ENCODE measurements around the gene MIER2.

The MIER2 gene

DNA sequence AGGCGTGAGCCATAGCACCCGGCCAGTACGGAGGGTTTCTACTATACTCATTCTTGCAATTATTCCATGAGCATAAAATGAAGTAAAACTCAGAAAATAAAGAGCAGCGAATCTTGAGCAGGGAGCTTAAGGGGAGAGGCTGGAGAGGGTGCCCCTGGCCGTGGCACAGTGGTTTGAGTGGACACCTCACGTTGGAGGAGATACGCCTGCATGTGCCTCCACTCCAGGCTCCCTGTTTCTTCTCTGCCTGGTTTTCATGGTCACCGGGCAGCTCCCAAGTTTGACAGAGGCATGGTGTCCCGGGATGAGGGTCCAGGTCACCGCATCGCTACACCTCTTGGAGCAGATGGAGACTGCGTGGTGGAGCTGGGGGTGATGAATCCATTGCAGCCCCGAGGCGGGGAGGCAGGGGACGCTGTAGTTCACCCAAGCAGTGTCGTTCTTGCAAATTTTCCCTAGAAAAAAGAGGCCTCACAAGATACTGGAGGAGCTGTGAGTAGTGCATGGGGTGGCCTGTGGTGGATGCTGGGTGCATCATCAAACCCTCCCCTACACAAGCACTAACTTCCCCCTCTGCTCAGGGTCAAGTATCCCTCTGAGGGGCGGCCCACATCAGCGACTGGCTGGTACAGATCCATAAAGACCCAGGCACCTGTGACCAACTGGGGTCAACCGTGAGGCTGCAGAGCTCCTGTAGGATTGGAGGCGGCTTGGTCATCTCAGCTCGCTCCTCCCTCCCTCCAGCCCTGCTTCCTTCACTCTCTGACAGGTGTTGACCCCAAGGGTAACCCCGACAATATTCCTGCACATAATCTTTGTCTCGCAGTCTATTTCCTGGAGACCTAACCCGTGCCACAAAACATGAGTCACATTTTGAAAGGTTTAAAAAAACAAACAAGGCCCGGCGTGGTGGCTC lies 3.6 kb upstream of the MIER2 start:
- TF ChIP-seq ISL1 (CRISPR knock-in tag; IDR thresholded peaks at IDR 0.05) (no peak), OSR1 (CRISPR knock-in tag; IDR thresholded peaks at IDR 0.05) (no peak), ZC3H10 (CRISPR knock-in tag; IDR thresholded peaks at IDR 0.05) (no peak), PATZ1 (CRISPR knock-in tag; IDR thresholded peaks at IDR 0.05; ENCODE audit: borderline replicate concordance) (no peak), ESRRG (CRISPR knock-in tag; IDR thresholded peaks at IDR 0.05) (no peak), RARB (CRISPR knock-in tag; IDR thresholded peaks at IDR 0.05) (no peak)
- TF ChIP-seq, protein P1, sequence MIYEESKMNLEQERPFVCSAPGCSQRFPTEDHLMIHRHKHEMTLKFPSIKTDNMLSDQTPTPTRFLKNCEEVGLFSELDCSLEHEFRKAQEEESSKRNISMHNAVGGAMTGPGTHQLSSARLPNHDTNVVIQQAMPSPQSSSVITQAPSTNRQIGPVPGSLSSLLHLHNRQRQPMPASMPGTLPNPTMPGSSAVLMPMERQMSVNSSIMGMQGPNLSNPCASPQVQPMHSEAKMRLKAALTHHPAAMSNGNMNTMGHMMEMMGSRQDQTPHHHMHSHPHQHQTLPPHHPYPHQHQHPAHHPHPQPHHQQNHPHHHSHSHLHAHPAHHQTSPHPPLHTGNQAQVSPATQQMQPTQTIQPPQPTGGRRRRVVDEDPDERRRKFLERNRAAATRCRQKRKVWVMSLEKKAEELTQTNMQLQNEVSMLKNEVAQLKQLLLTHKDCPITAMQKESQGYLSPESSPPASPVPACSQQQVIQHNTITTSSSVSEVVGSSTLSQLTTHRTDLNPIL (CRISPR knock-in tag; IDR thresholded peaks at IDR 0.05; ENCODE audit: low read depth): no peak

DNA sequence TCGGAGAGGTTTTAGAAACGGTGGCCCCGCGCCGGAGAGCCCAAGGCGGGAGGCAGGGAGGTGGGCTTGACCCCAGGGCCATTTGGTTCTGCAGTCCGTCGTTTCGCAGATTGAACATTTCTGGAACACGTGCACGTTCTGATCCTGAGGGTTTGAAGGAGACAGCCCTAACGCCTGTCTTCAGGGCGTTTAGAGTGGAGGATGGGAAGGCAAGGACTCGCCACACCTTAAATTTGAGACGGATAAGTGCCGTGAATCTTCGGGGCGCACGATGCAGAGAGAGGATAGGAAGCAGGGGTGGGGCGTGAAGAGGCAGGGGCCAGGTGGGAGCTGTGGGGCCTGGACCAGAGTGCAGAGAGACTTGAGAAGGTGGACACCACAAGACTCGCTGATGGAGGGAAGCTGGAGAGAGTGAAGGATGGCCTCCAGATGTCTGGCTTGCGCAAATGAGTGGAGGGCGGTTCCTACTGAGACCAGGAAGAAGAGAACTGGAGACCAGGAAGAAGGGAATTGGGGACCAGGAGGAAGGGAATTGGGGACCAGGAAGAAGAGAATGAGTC lies 804 bp upstream of the MIER2 start:
- TF ChIP-seq CSDC2 (CRISPR knock-in tag; IDR thresholded peaks at IDR 0.05) (no peak), ZC3H10 (CRISPR knock-in tag; IDR thresholded peaks at IDR 0.05) (no peak), ZNF565 (CRISPR knock-in tag; conservative IDR thresholded peaks at IDR 0.05; ENCODE audit: low read depth) (no peak), TSHZ2 (CRISPR knock-in tag; IDR thresholded peaks at IDR 0.05) (no peak), GLIS3 (CRISPR knock-in tag; IDR thresholded peaks at IDR 0.05) (no peak), ESRRG (CRISPR knock-in tag; IDR thresholded peaks at IDR 0.05) (no peak), TOX (CRISPR knock-in tag; IDR thresholded peaks at IDR 0.05; ENCODE audit: borderline replicate concordance) (no peak), ISL1 (CRISPR knock-in tag; IDR thresholded peaks at IDR 0.05) (no peak), ZFP3 (CRISPR knock-in tag; IDR thresholded peaks at IDR 0.05) (no peak), ZNF8 (CRISPR knock-in tag; IDR thresholded peaks at IDR 0.05) (no peak), OSR1 (CRISPR knock-in tag; IDR thresholded peaks at IDR 0.05) (no peak), PPARA (CRISPR knock-in tag; IDR thresholded peaks at IDR 0.05; ENCODE audit: borderline replicate concordance) (no peak)
- TF ChIP-seq, protein P2, sequence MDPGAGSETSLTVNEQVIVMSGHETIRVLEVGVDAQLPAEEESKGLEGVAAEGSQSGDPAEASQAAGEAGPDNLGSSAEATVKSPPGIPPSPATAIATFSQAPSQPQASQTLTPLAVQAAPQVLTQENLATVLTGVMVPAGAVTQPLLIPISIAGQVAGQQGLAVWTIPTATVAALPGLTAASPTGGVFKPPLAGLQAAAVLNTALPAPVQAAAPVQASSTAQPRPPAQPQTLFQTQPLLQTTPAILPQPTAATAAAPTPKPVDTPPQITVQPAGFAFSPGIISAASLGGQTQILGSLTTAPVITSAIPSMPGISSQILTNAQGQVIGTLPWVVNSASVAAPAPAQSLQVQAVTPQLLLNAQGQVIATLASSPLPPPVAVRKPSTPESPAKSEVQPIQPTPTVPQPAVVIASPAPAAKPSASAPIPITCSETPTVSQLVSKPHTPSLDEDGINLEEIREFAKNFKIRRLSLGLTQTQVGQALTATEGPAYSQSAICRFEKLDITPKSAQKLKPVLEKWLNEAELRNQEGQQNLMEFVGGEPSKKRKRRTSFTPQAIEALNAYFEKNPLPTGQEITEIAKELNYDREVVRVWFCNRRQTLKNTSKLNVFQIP (CRISPR knock-in tag; IDR thresholded peaks at IDR 0.05; ENCODE audit: borderline replicate concordance, low read depth): no peak
- TF ChIP-seq, protein P3, sequence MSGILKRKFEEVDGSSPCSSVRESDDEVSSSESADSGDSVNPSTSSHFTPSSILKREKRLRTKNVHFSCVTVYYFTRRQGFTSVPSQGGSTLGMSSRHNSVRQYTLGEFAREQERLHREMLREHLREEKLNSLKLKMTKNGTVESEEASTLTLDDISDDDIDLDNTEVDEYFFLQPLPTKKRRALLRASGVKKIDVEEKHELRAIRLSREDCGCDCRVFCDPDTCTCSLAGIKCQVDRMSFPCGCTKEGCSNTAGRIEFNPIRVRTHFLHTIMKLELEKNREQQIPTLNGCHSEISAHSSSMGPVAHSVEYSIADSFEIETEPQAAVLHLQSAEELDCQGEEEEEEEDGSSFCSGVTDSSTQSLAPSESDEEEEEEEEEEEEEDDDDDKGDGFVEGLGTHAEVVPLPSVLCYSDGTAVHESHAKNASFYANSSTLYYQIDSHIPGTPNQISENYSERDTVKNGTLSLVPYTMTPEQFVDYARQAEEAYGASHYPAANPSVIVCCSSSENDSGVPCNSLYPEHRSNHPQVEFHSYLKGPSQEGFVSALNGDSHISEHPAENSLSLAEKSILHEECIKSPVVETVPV (CRISPR knock-in tag; IDR thresholded peaks at IDR 0.05): no peak
- ATAC-seq: no peak

More for the DNA sequence above, 3.6 kb upstream of the MIER2 start:
- no peak for ATAC-seq

DNA sequence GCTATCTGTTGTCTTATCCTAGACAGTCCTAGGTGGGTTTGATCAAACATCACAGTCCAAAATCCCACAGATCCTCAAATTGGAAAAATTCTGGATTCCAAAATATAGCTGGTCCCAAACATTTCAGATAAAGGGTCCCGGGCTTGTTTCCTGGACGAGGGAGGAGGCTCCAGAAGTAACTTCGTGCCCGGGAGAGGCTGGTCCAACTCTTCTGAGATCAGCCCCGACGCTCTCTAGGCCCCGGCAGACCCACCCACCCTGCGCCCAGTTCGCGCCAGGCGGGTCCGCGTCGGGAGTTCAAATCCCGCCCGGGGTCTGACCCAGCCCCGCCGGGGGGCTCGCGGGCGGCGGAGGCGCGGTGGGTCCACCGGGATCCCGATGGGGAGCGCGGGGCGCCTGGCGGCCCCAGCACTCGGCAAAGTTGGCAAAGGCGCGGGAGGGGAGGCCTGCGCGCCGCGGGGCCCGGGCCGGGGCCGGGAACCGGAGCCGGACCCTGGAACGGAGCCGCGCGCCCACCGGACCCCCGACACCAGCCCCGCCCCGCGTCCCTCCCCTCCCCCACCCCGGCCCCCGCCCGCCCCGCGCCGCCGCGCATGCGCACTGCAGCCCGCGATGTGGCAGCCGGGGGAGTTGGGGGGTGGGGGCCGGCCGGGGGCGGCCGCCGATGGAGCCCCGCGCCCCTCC lies 513 bp downstream of the MIER2 start:
- peak; percentile 54 for ATAC-seq
- TF ChIP-seq ZC3H10 (CRISPR knock-in tag; IDR thresholded peaks at IDR 0.05): no peak
- no peak for TF ChIP-seq SNAI2 (CRISPR knock-in tag; IDR thresholded peaks at IDR 0.05)
- no peak for TF ChIP-seq BACH2 (CRISPR knock-in tag; IDR thresholded peaks at IDR 0.05; ENCODE audit: borderline replicate concordance)
- no peak for TF ChIP-seq GLIS3 (CRISPR knock-in tag; IDR thresholded peaks at IDR 0.05)
- TF ChIP-seq, protein P3 (CRISPR knock-in tag; IDR thresholded peaks at IDR 0.05): no peak
- no peak for TF ChIP-seq TOX (CRISPR knock-in tag; IDR thresholded peaks at IDR 0.05; ENCODE audit: borderline replicate concordance)
- TF ChIP-seq ZNF8 (CRISPR knock-in tag; IDR thresholded peaks at IDR 0.05): no peak
- TF ChIP-seq PATZ1 (CRISPR knock-in tag; IDR thresholded peaks at IDR 0.05; ENCODE audit: borderline replicate concordance): no peak
- TF ChIP-seq, protein P1 (CRISPR knock-in tag; IDR thresholded peaks at IDR 0.05; ENCODE audit: low read depth): no peak
- TF ChIP-seq CSDC2 (CRISPR knock-in tag; IDR thresholded peaks at IDR 0.05): no peak
- TF ChIP-seq ESRRG (CRISPR knock-in tag; IDR thresholded peaks at IDR 0.05): no peak
